ENCODE data around the gene COL12A1.

Gene COL12A1

GRCh38 chr6:75169689-75170586, 35.9 kb downstream of the COL12A1 start:
- no peak overlapping the region for H3K4ac ChIP-seq (ENCODE audit: low read depth in 1 of 2, low read length in 2 of 2)
- DNase-seq = no peak
- no peak overlapping the region for H2BK15ac ChIP-seq (ENCODE audit: low read depth, poor library complexity, severe bottlenecking)
- no peak overlapping the region for H3K4me2 ChIP-seq (ENCODE audit: low read length, poor library complexity, severe bottlenecking)
- peaks cover 6 to 22% of the 10 kb centered on the region in 2 experiments for H3K36me3 ChIP-seq (ENCODE audit: control insufficient read depth in 1 of 2, insufficient read depth in 2 of 2, low read depth in 1 of 2, low read length in 2 of 2)
- H3K23ac ChIP-seq (ENCODE audit: low read length in 2 of 2) = no peak overlapping the region
- H3K27ac ChIP-seq (ENCODE audit: low read length, poor library complexity, severe bottlenecking) = no peak overlapping the region
- H4K8ac ChIP-seq (ENCODE audit: low read length) = no peak overlapping the region
- H2BK5ac ChIP-seq (ENCODE audit: low read depth, low read length, poor library complexity, severe bottlenecking) = no peak overlapping the region
- H3K9ac ChIP-seq (ENCODE audit: low read length) = no peak overlapping the region
- H2AK5ac ChIP-seq (ENCODE audit: low read length, severe bottlenecking) = no peak overlapping the region
- no peak overlapping the region for H3K4me3 ChIP-seq (ENCODE audit: insufficient read depth in 1 of 2, low read depth in 1 of 2, low read length in 2 of 2)
- whole genome bisulfite sequencing = 100% methylated on average over 2 of the region's 2 CpGs
- H2BK120ac ChIP-seq (ENCODE audit: low read depth, low read length) = no peak overlapping the region
- H3K79me1 ChIP-seq (replicated peaks; ENCODE audit: low read length, poor library complexity, severe bottlenecking) = peaks cover 13% of the 10 kb centered on the region
- H3K14ac ChIP-seq (ENCODE audit: low read length in 2 of 2) = no peak overlapping the region
- no peak overlapping the region for H3K18ac ChIP-seq (ENCODE audit: low read depth in 1 of 2, low read length in 2 of 2)
- no peak overlapping the region for H2AFZ ChIP-seq (ENCODE audit: low read depth, low read length)
- H3K27me3 ChIP-seq (ENCODE audit: control insufficient read depth in 1 of 2, insufficient read depth in 1 of 2, low read length in 2 of 2) = no peaks in the 10 kb centered on the region
- no peak overlapping the region for H2BK12ac ChIP-seq (ENCODE audit: low read length in 2 of 2)
- H4K91ac ChIP-seq (ENCODE audit: low read length) = no peak overlapping the region
- no peaks in the 10 kb centered on the region for H3K9me3 ChIP-seq (ENCODE audit: control insufficient read depth, low read length)
- no peaks in the 10 kb centered on the region for H3K4me1 ChIP-seq (ENCODE audit: control insufficient read depth, insufficient read depth, low read depth, low read length)

- Histone ChIP-seq H4K8ac (ENCODE audit: low read length) (no peak overlapping the region), H2BK120ac (ENCODE audit: low read depth, low read length) (no peak overlapping the region), H3K23ac (ENCODE audit: low read length in 2 of 2) (no peak overlapping the region), H3K9me3 (ENCODE audit: control insufficient read depth, low read length) (no peaks in the 10 kb centered on the region), H3K4me3 (ENCODE audit: insufficient read depth in 1 of 2, low read depth in 1 of 2, low read length in 2 of 2) (no peak overlapping the region), H3K27me3 (ENCODE audit: control insufficient read depth in 1 of 2, insufficient read depth in 1 of 2, low read length in 2 of 2) (no peaks in the 10 kb centered on the region), H2AFZ (ENCODE audit: low read depth, low read length) (no peak overlapping the region), H3K27ac (ENCODE audit: low read length, poor library complexity, severe bottlenecking) (no peak overlapping the region), H2BK12ac (ENCODE audit: low read length in 2 of 2) (no peak overlapping the region), H3K4ac (ENCODE audit: low read depth in 1 of 2, low read length in 2 of 2) (no peak overlapping the region), H3K79me1 (replicated peaks; ENCODE audit: low read length, poor library complexity, severe bottlenecking) (peaks cover 13% of the 10 kb centered on the region), H2AK5ac (ENCODE audit: low read length, severe bottlenecking) (no peak overlapping the region), H4K91ac (ENCODE audit: low read length) (no peak overlapping the region), H3K18ac (ENCODE audit: low read depth in 1 of 2, low read length in 2 of 2) (no peak overlapping the region), H3K4me2 (ENCODE audit: low read length, poor library complexity, severe bottlenecking) (no peak overlapping the region), H3K14ac (ENCODE audit: low read length in 2 of 2) (no peak overlapping the region), H3K36me3 (ENCODE audit: control insufficient read depth in 1 of 2, insufficient read depth in 2 of 2, low read depth in 1 of 2, low read length in 2 of 2) (peaks cover 0 to 27% of the 10 kb centered on the region in 2 experiments), H3K9ac (ENCODE audit: low read length) (peak overlapping the region; percentile 60), H3K4me1 (ENCODE audit: control insufficient read depth, insufficient read depth, low read depth, low read length) (no peaks in the 10 kb centered on the region), H2BK15ac (ENCODE audit: low read depth, poor library complexity, severe bottlenecking) (no peak overlapping the region), H2BK5ac (ENCODE audit: low read depth, low read length, poor library complexity, severe bottlenecking) (no peak overlapping the region)
- no CpG with 5 or more reads among the region's 2 CpGs for WGBS
- DNase-seq = peak; percentile 43
Observed at GRCh38 chr6:75167851-75168250, 38.0 kb downstream of the COL12A1 start.

GRCh38 chr6:75167325-75167724, 38.5 kb downstream of the COL12A1 start:
- Histone ChIP-seq H2AK5ac (ENCODE audit: low read length, severe bottlenecking) (no peak overlapping the region), H3K27ac (ENCODE audit: low read length, poor library complexity, severe bottlenecking) (no peak overlapping the region), H2BK15ac (ENCODE audit: low read depth, poor library complexity, severe bottlenecking) (no peak overlapping the region), H4K8ac (ENCODE audit: low read length) (no peak overlapping the region), H3K4me2 (ENCODE audit: low read length, poor library complexity, severe bottlenecking) (no peak overlapping the region), H3K23ac (ENCODE audit: low read length in 2 of 2) (no peak overlapping the region), H2AFZ (ENCODE audit: low read depth, low read length) (no peak overlapping the region), H4K91ac (ENCODE audit: low read length) (no peak overlapping the region), H3K4me3 (ENCODE audit: insufficient read depth in 1 of 2, low read depth in 1 of 2, low read length in 2 of 2) (no peak overlapping the region), H3K14ac (ENCODE audit: low read length in 2 of 2) (no peak overlapping the region), H3K79me1 (replicated peaks; ENCODE audit: low read length, poor library complexity, severe bottlenecking) (peaks cover 10% of the 10 kb centered on the region), H2BK12ac (ENCODE audit: low read length in 2 of 2) (no peak overlapping the region), H3K4me1 (ENCODE audit: control insufficient read depth, insufficient read depth, low read depth, low read length) (no peaks in the 10 kb centered on the region), H2BK5ac (ENCODE audit: low read depth, low read length, poor library complexity, severe bottlenecking) (no peak overlapping the region), H3K36me3 (ENCODE audit: control insufficient read depth in 1 of 2, insufficient read depth in 2 of 2, low read depth in 1 of 2, low read length in 2 of 2) (peaks cover 0 to 27% of the 10 kb centered on the region in 2 experiments), H3K4ac (ENCODE audit: low read depth in 1 of 2, low read length in 2 of 2) (no peak overlapping the region), H3K27me3 (ENCODE audit: control insufficient read depth in 1 of 2, insufficient read depth in 1 of 2, low read length in 2 of 2) (no peaks in the 10 kb centered on the region), H2BK120ac (ENCODE audit: low read depth, low read length) (no peak overlapping the region), H3K9ac (ENCODE audit: low read length) (peak overlapping the region; percentile 60), H3K18ac (ENCODE audit: low read depth in 1 of 2, low read length in 2 of 2) (no peak overlapping the region), H3K9me3 (ENCODE audit: control insufficient read depth, low read length) (no peaks in the 10 kb centered on the region)
- peak; percentile 70 for DNase-seq
- WGBS = 78% methylated on average over 3 of the region's 3 CpGs

- no peak overlapping the region for H3K4ac ChIP-seq (ENCODE audit: low read depth in 1 of 2, low read length in 2 of 2)
- H2AK5ac ChIP-seq (ENCODE audit: low read length, severe bottlenecking) = no peak overlapping the region
- H4K91ac ChIP-seq (ENCODE audit: low read length) = no peak overlapping the region
- no peaks in the 10 kb centered on the region for H3K9me3 ChIP-seq (ENCODE audit: control insufficient read depth, low read length)
- H3K79me1 ChIP-seq (replicated peaks; ENCODE audit: low read length, poor library complexity, severe bottlenecking) = peaks cover 12% of the 10 kb centered on the region
- H2BK12ac ChIP-seq (ENCODE audit: low read length in 2 of 2) = no peak overlapping the region
- no peak overlapping the region for H4K8ac ChIP-seq (ENCODE audit: low read length)
- H3K14ac ChIP-seq (ENCODE audit: low read length in 2 of 2) = no peak overlapping the region
- H3K36me3 ChIP-seq (ENCODE audit: control insufficient read depth in 1 of 2, insufficient read depth in 2 of 2, low read depth in 1 of 2, low read length in 2 of 2) = peaks cover 0 to 27% of the 10 kb centered on the region in 2 experiments
- no peak overlapping the region for H3K27ac ChIP-seq (ENCODE audit: low read length, poor library complexity, severe bottlenecking)
- no peak for DNase-seq
- no peak overlapping the region for H3K23ac ChIP-seq (ENCODE audit: low read length in 2 of 2)
- H2AFZ ChIP-seq (ENCODE audit: low read depth, low read length) = no peak overlapping the region
- H2BK15ac ChIP-seq (ENCODE audit: low read depth, poor library complexity, severe bottlenecking) = no peak overlapping the region
- no peak overlapping the region for H2BK120ac ChIP-seq (ENCODE audit: low read depth, low read length)
- no peaks in the 10 kb centered on the region for H3K27me3 ChIP-seq (ENCODE audit: control insufficient read depth in 1 of 2, insufficient read depth in 1 of 2, low read length in 2 of 2)
- no peak overlapping the region for H3K4me2 ChIP-seq (ENCODE audit: low read length, poor library complexity, severe bottlenecking)
- WGBS = 100% methylated on average over 1 of the region's 2 CpGs
- H3K4me3 ChIP-seq (ENCODE audit: insufficient read depth in 1 of 2, low read depth in 1 of 2, low read length in 2 of 2) = no peak overlapping the region
- H3K18ac ChIP-seq (ENCODE audit: low read depth in 1 of 2, low read length in 2 of 2) = no peak overlapping the region
- no peak overlapping the region for H2BK5ac ChIP-seq (ENCODE audit: low read depth, low read length, poor library complexity, severe bottlenecking)
- peak overlapping the region; percentile 60 for H3K9ac ChIP-seq (ENCODE audit: low read length)
- H3K4me1 ChIP-seq (ENCODE audit: control insufficient read depth, insufficient read depth, low read depth, low read length) = no peaks in the 10 kb centered on the region
Observed at GRCh38 chr6:75166773-75167172, 39.1 kb downstream of the COL12A1 start.

All from mesenchymal stem cell (in vitro differentiated cells and primary cell).